CD4-positive, alpha-beta T cell treated with Interleukin-6 at 100 ng/mL for 8 hours (primary cell): ENCODE results near the gene FOS.
"Not testable (repeated sequence)": the region's sequence is repeated elsewhere in the genome, so short reads cannot be mapped to it uniquely, and the experiment has no call there.

Experiments
- DNase-seq: peaks from one replicate; pipeline ENCODE4 v3.0.0-alpha.2; 2020; ENCODE audit warnings: mixed read lengths, low spot score

The FOS gene

GRCh38 chr14:75294649-75295033, 16.0 kb downstream of the FOS start:
- DNase-seq: no peak

GRCh38 chr14:75295061-75295461, 16.4 kb downstream of the FOS start:
- DNase-seq: no peak

GRCh38 chr14:75295491-75296345, 17.1 kb downstream of the FOS start:
- DNase-seq: peak; percentile 73

GRCh38 chr14:75297411-75298040, 18.9 kb downstream of the FOS start:
- no peak for DNase-seq

GRCh38 chr14:75298187-75298965, 19.7 kb downstream of the FOS start:
- DNase-seq: no peak

GRCh38 chr14:75299059-75299458, 20.4 kb downstream of the FOS start:
- DNase-seq: no peak

- no peak for DNase-seq
Observed at GRCh38 chr14:75299576-75299975, 20.9 kb downstream of the FOS start.

GRCh38 chr14:75301666-75302325, 23.2 kb downstream of the FOS start:
- DNase-seq: no peak

GRCh38 chr14:75303381-75303789, 24.8 kb downstream of the FOS start:
- peak; percentile 59 for DNase-seq

GRCh38 chr14:75306410-75306809, 27.8 kb downstream of the FOS start:
- DNase-seq: not testable (repeated sequence)

GRCh38 chr14:75306927-75307699, 28.5 kb downstream of the FOS start:
- DNase-seq: no peak

- peak; percentile 67 for DNase-seq
Observed at GRCh38 chr14:75307700-75308379, 29.2 kb downstream of the FOS start.

GRCh38 chr14:75308991-75309390, 30.4 kb downstream of the FOS start:
- DNase-seq: not testable (repeated sequence)

- not testable (repeated sequence) for DNase-seq
Observed at GRCh38 chr14:75309561-75309960, 30.9 kb downstream of the FOS start.

GRCh38 chr14:75310295-75311111, 31.9 kb downstream of the FOS start:
- no peak for DNase-seq

GRCh38 chr14:75311356-75311755, 32.7 kb downstream of the FOS start:
- no peak for DNase-seq

- no peak for DNase-seq
Observed at GRCh38 chr14:75312341-75312740, 33.7 kb downstream of the FOS start.

- DNase-seq: no peak
Observed at GRCh38 chr14:75313294-75313693, 34.7 kb downstream of the FOS start.

GRCh38 chr14:75315144-75315543, 36.5 kb downstream of the FOS start:
- no peak for DNase-seq

- DNase-seq: no peak
Observed at GRCh38 chr14:75317148-75317547, 38.5 kb downstream of the FOS start.
